PFSK-1 (cell line): ENCODE data around the gene NME4.

Source experiments
- FOXP2 ChIP-seq: optimal IDR thresholded peaks from 2 replicates; pipeline ENCODE3; 2011; ENCODE audit warnings: borderline replicate concordance, control low read depth, inconsistent platforms; ENCODE audit not compliant: insufficient read depth; ENCODE audit errors: extremely low read length, extremely low read depth
- POLR2AphosphoS5 ChIP-seq: IDR thresholded peaks from 2 replicates; pipeline ENCODE4 v1.6.1; 2012; ENCODE audit warnings: low read depth, mild to moderate bottlenecking, control low read depth, low read length, moderate library complexity
- REST ChIP-seq, 2 experiments: IDR thresholded peaks; 2 replicates each; pipeline versions ENCODE4 v1.6.1 to v1.8.0; 2011 to 2012; ENCODE audit warnings: low read depth in 2 of 2, low read length in 2 of 2, control low read depth in 1 of 2, inconsistent platforms in 1 of 2, mild to moderate bottlenecking in 1 of 2, moderate library complexity in 1 of 2; ENCODE audit not compliant: insufficient read depth in 1 of 2
- SIN3A ChIP-seq: IDR thresholded peaks from 2 replicates; pipeline ENCODE4 v1.6.1; 2012; ENCODE audit warnings: mild to moderate bottlenecking, low read length, moderate library complexity, borderline replicate concordance; ENCODE audit not compliant: insufficient read depth
- TAF1 ChIP-seq: IDR thresholded peaks from 2 replicates; pipeline ENCODE4 v1.6.1; 2012; ENCODE audit warnings: low read length, control low read depth, borderline replicate concordance; ENCODE audit not compliant: insufficient read depth

The NME4 gene

GRCh38 chr16:370979-371514 is 26.0 kb upstream of the NME4 start:
- TF ChIP-seq REST (IDR thresholded peaks at IDR 0.05; ENCODE audit: insufficient read depth in 1 of 2, low read depth in 2 of 2, low read length in 2 of 2) (no peak), POLR2AphosphoS5 (no peak), TAF1 (no peak), SIN3A (no peak), FOXP2 (no peak)

GRCh38 chr16:371515-372301 is 25.3 kb upstream of the NME4 start:
- TF ChIP-seq SIN3A (no peak), REST (IDR thresholded peaks at IDR 0.05; ENCODE audit: insufficient read depth in 1 of 2, low read depth in 2 of 2, low read length in 2 of 2) (no peak), TAF1 (no peak), POLR2AphosphoS5 (no peak), FOXP2 (no peak)

- TF ChIP-seq REST (IDR thresholded peaks at IDR 0.05; ENCODE audit: insufficient read depth in 1 of 2, low read depth in 2 of 2, low read length in 2 of 2) (no peak), SIN3A (no peak), TAF1 (no peak), POLR2AphosphoS5 (no peak), FOXP2 (no peak)
Measured at GRCh38 chr16:372302-372983, 24.6 kb upstream of the NME4 start.

- no peak for TF ChIP-seq SIN3A
- TF ChIP-seq REST (IDR thresholded peaks at IDR 0.05; ENCODE audit: insufficient read depth in 1 of 2, low read depth in 2 of 2, low read length in 2 of 2), result no peak
- TF ChIP-seq FOXP2, result no peak
- no peak for TF ChIP-seq TAF1
- TF ChIP-seq POLR2AphosphoS5, result no peak
Measured at GRCh38 chr16:373020-373598, 23.9 kb upstream of the NME4 start.
